Endothelial cell of umbilical vein (primary cell): ENCODE measurements around the gene ITGA7.

Source experiments
- EZH2 ChIP-seq: IDR thresholded peaks from 2 replicates; pipeline ENCODE4 v1.6.1; 2012; ENCODE audit warnings: borderline replicate concordance, low read depth, mild to moderate bottlenecking, moderate library complexity, low read length, inconsistent platforms; ENCODE audit not compliant: severe bottlenecking
- FOS ChIP-seq: IDR thresholded peaks from 2 replicates; pipeline ENCODE4 v1.6.1; 2011; ENCODE audit warnings: mild to moderate bottlenecking, low read length, moderate library complexity, borderline replicate concordance; ENCODE audit not compliant: insufficient read depth
- GATA2 ChIP-seq: IDR thresholded peaks from 2 replicates; pipeline ENCODE4 v1.7.0; 2011; ENCODE audit warnings: low read depth, mild to moderate bottlenecking, moderate library complexity, mixed read lengths, low read length; ENCODE audit not compliant: insufficient read length, insufficient read depth
- JUN ChIP-seq: IDR thresholded peaks from 2 replicates; pipeline ENCODE4 v1.6.1; 2011; ENCODE audit warnings: borderline replicate concordance, low read depth; ENCODE audit not compliant: insufficient read length, insufficient read depth
- MAX ChIP-seq: IDR thresholded peaks from 2 replicates; pipeline ENCODE4 v1.6.1; 2011; ENCODE audit not compliant: insufficient read depth, insufficient read length
- POLR2A ChIP-seq: IDR thresholded peaks from 2 replicates; pipeline ENCODE4 v1.6.1; 2012; ENCODE audit warnings: low read depth, mild to moderate bottlenecking, control low read depth, low read length
- POLR2AphosphoS5 ChIP-seq: IDR thresholded peaks from 2 replicates; pipeline ENCODE4 v1.6.1; 2012; ENCODE audit warnings: low read depth, mild to moderate bottlenecking, control low read depth, low read length, moderate library complexity; ENCODE audit not compliant: insufficient read depth
- TF ChIP-seq, protein P1 (sequence below), 2 donors: IDR thresholded peaks; 1 replicate in 1 of 2; 2 replicates in 1 of 2; pipeline ENCODE4 v1.5.1; 2011; ENCODE audit warnings: low read length in 2 of 2, mild to moderate bottlenecking in 2 of 2, moderate library complexity in 2 of 2, control low read depth in 1 of 2, inconsistent platforms in 1 of 2, low read depth in 1 of 2; ENCODE audit not compliant: insufficient read depth in 1 of 2; ENCODE audit errors: extremely low read depth in 1 of 2

DNA sequence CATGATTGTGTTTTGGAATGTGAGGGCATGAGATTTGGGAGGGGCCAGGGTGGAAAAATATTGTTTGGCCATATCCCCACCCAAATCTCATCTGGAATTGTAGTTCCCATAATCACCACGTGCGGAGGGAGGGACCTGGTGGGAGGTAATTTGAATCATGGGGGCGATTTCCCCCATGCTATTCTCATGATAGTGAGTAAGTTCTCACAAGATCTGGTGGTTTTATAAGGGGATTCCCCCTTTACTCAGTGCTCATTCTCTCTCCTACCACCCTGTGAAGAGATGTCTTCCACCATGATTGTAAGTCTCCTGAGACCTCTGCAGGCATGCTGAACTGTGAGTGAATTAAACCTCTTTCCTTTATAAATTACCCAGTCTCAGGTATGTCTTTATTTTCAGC, 55.4 kb downstream of the ITGA7 start:
- TF ChIP-seq, protein P1, sequence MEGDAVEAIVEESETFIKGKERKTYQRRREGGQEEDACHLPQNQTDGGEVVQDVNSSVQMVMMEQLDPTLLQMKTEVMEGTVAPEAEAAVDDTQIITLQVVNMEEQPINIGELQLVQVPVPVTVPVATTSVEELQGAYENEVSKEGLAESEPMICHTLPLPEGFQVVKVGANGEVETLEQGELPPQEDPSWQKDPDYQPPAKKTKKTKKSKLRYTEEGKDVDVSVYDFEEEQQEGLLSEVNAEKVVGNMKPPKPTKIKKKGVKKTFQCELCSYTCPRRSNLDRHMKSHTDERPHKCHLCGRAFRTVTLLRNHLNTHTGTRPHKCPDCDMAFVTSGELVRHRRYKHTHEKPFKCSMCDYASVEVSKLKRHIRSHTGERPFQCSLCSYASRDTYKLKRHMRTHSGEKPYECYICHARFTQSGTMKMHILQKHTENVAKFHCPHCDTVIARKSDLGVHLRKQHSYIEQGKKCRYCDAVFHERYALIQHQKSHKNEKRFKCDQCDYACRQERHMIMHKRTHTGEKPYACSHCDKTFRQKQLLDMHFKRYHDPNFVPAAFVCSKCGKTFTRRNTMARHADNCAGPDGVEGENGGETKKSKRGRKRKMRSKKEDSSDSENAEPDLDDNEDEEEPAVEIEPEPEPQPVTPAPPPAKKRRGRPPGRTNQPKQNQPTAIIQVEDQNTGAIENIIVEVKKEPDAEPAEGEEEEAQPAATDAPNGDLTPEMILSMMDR (IDR thresholded peaks at IDR 0.05; ENCODE audit: extremely low read depth in 1 of 2, insufficient read depth in 1 of 2, low read depth in 1 of 2, low read length in 2 of 2), result no peak
- TF ChIP-seq POLR2A (no peak), POLR2AphosphoS5 (no peak), JUN (no peak), GATA2 (no peak), MAX (no peak), EZH2 (no peak), FOS (no peak)
